ENCODE data around the gene AHNAK.

- TF ChIP-seq TAF1 (IDR thresholded peaks at IDR 0.05; ENCODE audit: low read depth) (no peak), MAX (IDR thresholded peaks at IDR 0.05) (no peak), YY1 (IDR thresholded peaks at IDR 0.05; ENCODE audit: low read depth) (no peak), CEBPB (IDR thresholded peaks at IDR 0.05) (no peak), RAD21 (IDR thresholded peaks at IDR 0.05; ENCODE audit: low read depth) (no peak), CREB1 (IDR thresholded peaks at IDR 0.05; ENCODE audit: low read depth) (no peak), NFIC (IDR thresholded peaks at IDR 0.05) (no peak)
Observed at GRCh38 chr11:62404435-62404834, 142.2 kb downstream of the AHNAK start.

All from Ishikawa (cell line).